PC-9 (cell line): Measurements from ENCODE around the gene OGFOD1. TPM values are rescaled to one million over a fixed set of nuclear protein-coding genes. Genes with fewer than 3 reads are reported as not detected.

Experiments used
- BruUV-seq: library from RNA; stranded (reverse); fragments of 400-500 nt; replicated peaks from 2 replicates; lab custom pipeline; 2021; lab: Mats Ljungman, UMichigan
- CTCF ChIA-PET: fragments of 300-600 bp; sonication (Branson Sonifier 250); formaldehyde crosslinking; loops from one replicate; lab custom pipeline; 2022; ENCODE audit warnings: antibody characterized with exemption; lab: Charles Lee
- POLR2A ChIA-PET: fragments of 300-600 bp; sonication (Branson Sonifier 250); formaldehyde crosslinking; loops from one replicate; lab custom pipeline; 2022; ENCODE audit warnings: antibody characterized with exemption; ENCODE audit not compliant: unreplicated experiment; lab: Charles Lee
- DNase-seq, 2 experiments: peaks; one replicate each; pipeline versions ENCODE4 v3.0.0 to v3.0.0-alpha.2; 2015 to 2022; ENCODE audit warnings: mixed read lengths in 1 of 2
- H2AFZ ChIP-seq: fragments of 200-600 bp; sonication (generic); 2 replicates; pipeline ENCODE4 v1.8.1; 2017; ENCODE audit warnings: antibody characterized with exemption
- H3F3A ChIP-seq: fragments of 200-600 bp; sonication (generic); 2 replicates; pipeline ENCODE4 v1.8.1; 2017; ENCODE audit warnings: antibody characterized with exemption, mild to moderate bottlenecking, low read depth; ENCODE audit not compliant: insufficient read depth
- H3K27ac ChIP-seq: fragments of 200-600 bp; sonication (generic); 2 replicates; pipeline ENCODE4 v1.6.1; 2016; ENCODE audit warnings: mixed run types
- H3K27me3 ChIP-seq: fragments of 200-600 bp; sonication (generic); 2 replicates; pipeline ENCODE4 v1.6.1; 2016; ENCODE audit warnings: low read depth, mixed run types; ENCODE audit not compliant: insufficient read depth
- H3K36me3 ChIP-seq: fragments of 200-600 bp; sonication (generic); 2 replicates; pipeline ENCODE4 v1.6.1; 2016; ENCODE audit warnings: low read depth, mixed run types
- H3K4me1 ChIP-seq: fragments of 200-600 bp; sonication (generic); replicated peaks from 2 replicates; pipeline ENCODE4 v1.6.1; 2016; ENCODE audit warnings: mixed run types; ENCODE audit not compliant: insufficient read depth
- H3K4me2 ChIP-seq: fragments of 200-600 bp; sonication (generic); 2 replicates; pipeline ENCODE4 v1.6.1; 2017; ENCODE audit warnings: mixed run types
- H3K4me3 ChIP-seq: fragments of 200-600 bp; sonication (generic); 2 replicates; pipeline ENCODE4 v1.6.1; 2016; ENCODE audit warnings: mixed run types
- H3K79me2 ChIP-seq: fragments of 200-600 bp; sonication (generic); 2 replicates; pipeline ENCODE4 v1.6.1; 2017; ENCODE audit warnings: low read depth, mixed run types
- H3K9me2 ChIP-seq: fragments of 200-600 bp; sonication (generic); 2 replicates; pipeline ENCODE4 v1.8.1; 2017; ENCODE audit warnings: mild to moderate bottlenecking; ENCODE audit not compliant: insufficient read depth
- H3K9me3 ChIP-seq: fragments of 200-600 bp; sonication (generic); 2 replicates; pipeline ENCODE4 v1.8.1; 2016; ENCODE audit warnings: low read depth; ENCODE audit not compliant: insufficient read depth
- H4K20me1 ChIP-seq: fragments of 200-600 bp; sonication (generic); 2 replicates; pipeline ENCODE4 v1.8.1; 2017; ENCODE audit not compliant: insufficient read depth
- CTCF ChIP-seq: fragments of 200-600 bp; sonication (generic); conservative IDR thresholded peaks from 2 replicates; pipeline ENCODE4 v1.6.1; 2017; ENCODE audit warnings: mixed run types, antibody characterized with exemption, mild to moderate bottlenecking, moderate library complexity
- EZH2 ChIP-seq: fragments of 200-600 bp; sonication (generic); IDR thresholded peaks from 2 replicates; pipeline ENCODE4 v1.8.0; 2017; ENCODE audit warnings: antibody characterized with exemption, low read depth
- intact Hi-C: fragments of 100-400 bp; cut with micrococcal nuclease; formaldehyde crosslinking; loops from one replicate; pipeline ENCODE4 v1.10.0; 2022; ENCODE audit not compliant: unreplicated experiment
- total RNA-seq: library from RNA; stranded (reverse); gene quantifications from 2 replicates; pipeline ENCODE4 v1.2.3, GENCODE V29; 2021

Gene OGFOD1
- total RNA-seq, 1 experiment from 2014 or later = 30.0 TPM

GRCh38 chr16:56428091-56428490 is 23.3 kb upstream of the OGFOD1 start:
- no peaks in the 10 kb centered on the region for H3K27me3 ChIP-seq
- CTCF ChIA-PET = no interaction called here
- no peak overlapping the region for H3K4me3 ChIP-seq
- peaks cover 26% of the 10 kb centered on the region for H3K79me2 ChIP-seq
- no peak for DNase-seq
- H3K4me2 ChIP-seq = no peak overlapping the region
- peaks cover 43% of the 10 kb centered on the region for H3F3A ChIP-seq
- H3K9me2 ChIP-seq = no peaks in the 10 kb centered on the region
- no peak overlapping the region for H3K27ac ChIP-seq
- H2AFZ ChIP-seq = no peak overlapping the region
- no peak for TF ChIP-seq CTCF
- no TSS peak for BruUV-seq
- POLR2A ChIA-PET = no interaction called here
- H3K9me3 ChIP-seq = no peaks in the 10 kb centered on the region
- intact Hi-C loops = no loop called here
- peaks cover 5% of the 10 kb centered on the region; the same call in 1 of the 2 replicates for H3K36me3 ChIP-seq
- peaks cover 16% of the 10 kb centered on the region for H3K4me1 ChIP-seq
- H4K20me1 ChIP-seq = no peaks in the 10 kb centered on the region

- Histone ChIP-seq H2AFZ (no peak overlapping the region), H3K4me1 (no peaks in the 10 kb centered on the region), H3K27ac (no peak overlapping the region), H3K27me3 (no peaks in the 10 kb centered on the region), H3F3A (peaks cover 14% of the 10 kb centered on the region), H3K79me2 (peaks cover 8% of the 10 kb centered on the region), H3K36me3 (peaks cover 13% of the 10 kb centered on the region; the same call in 1 of the 2 replicates), H3K4me3 (no peak overlapping the region), H3K9me2 (no peaks in the 10 kb centered on the region), H3K9me3 (no peaks in the 10 kb centered on the region), H4K20me1 (peaks cover 5% of the 10 kb centered on the region; the same call in 1 of the 2 replicates), H3K4me2 (no peak overlapping the region)
- no peak for TF ChIP-seq CTCF
- TF ChIP-seq EZH2 = no peak
- ChIA-PET POLR2A (no interaction called here), CTCF (no interaction called here)
- DNase-seq = no peak
- intact Hi-C loops = no loop called here
- no TSS peak for BruUV-seq
Observed at GRCh38 chr16:56436258-56436657, 15.1 kb upstream of the OGFOD1 start.

- no TSS peak for BruUV-seq
- POLR2A ChIA-PET = interaction anchor here (0.6 kb wide), 1 partner anchor 968 kb away, joined by 5 read pairs; no protein-coding TSS in a partner anchor
- TF ChIP-seq EZH2 (no peak), CTCF (no peak)
- peaks cover 14% of the 10 kb centered on the region; the same call in 1 of the 2 replicates for H3F3A ChIP-seq
- H2AFZ ChIP-seq = no peak overlapping the region
- CTCF ChIA-PET = no interaction called here
- no peak overlapping the region; the same call in 1 of the 2 replicates for H3K27ac ChIP-seq
- H3K9me3 ChIP-seq = no peaks in the 10 kb centered on the region
- no peak for DNase-seq
- H4K20me1 ChIP-seq = peaks cover 8% of the 10 kb centered on the region; the same call in 1 of the 2 replicates
- H3K79me2 ChIP-seq = peaks cover 15% of the 10 kb centered on the region
- intact Hi-C loops = no loop called here
- H3K4me3 ChIP-seq = no peak overlapping the region
- no peaks in the 10 kb centered on the region for H3K4me1 ChIP-seq
- no peak overlapping the region for H3K4me2 ChIP-seq
- H3K27me3 ChIP-seq = no peaks in the 10 kb centered on the region
- H3K9me2 ChIP-seq = no peaks in the 10 kb centered on the region
- H3K36me3 ChIP-seq = peaks cover 12% of the 10 kb centered on the region; the same call in 1 of the 2 replicates
Observed at GRCh38 chr16:56438038-56438437, 13.3 kb upstream of the OGFOD1 start.
